HG03521 (cell line): ENCODE results near the gene P2RX4.
"Not testable (repeated sequence)": the region's sequence is repeated elsewhere in the genome, so short reads cannot be mapped to it uniquely, and the experiment has no call there.

ENCODE experiments used
- ATAC-seq: cut with Tn5 transposase; IDR thresholded peaks from one replicate; pipeline ENCODE4 v1.9.1; 2021; ENCODE audit warnings: mild to moderate bottlenecking, moderate library complexity; ENCODE audit not compliant: unreplicated experiment

P2RX4 gene

DNA sequence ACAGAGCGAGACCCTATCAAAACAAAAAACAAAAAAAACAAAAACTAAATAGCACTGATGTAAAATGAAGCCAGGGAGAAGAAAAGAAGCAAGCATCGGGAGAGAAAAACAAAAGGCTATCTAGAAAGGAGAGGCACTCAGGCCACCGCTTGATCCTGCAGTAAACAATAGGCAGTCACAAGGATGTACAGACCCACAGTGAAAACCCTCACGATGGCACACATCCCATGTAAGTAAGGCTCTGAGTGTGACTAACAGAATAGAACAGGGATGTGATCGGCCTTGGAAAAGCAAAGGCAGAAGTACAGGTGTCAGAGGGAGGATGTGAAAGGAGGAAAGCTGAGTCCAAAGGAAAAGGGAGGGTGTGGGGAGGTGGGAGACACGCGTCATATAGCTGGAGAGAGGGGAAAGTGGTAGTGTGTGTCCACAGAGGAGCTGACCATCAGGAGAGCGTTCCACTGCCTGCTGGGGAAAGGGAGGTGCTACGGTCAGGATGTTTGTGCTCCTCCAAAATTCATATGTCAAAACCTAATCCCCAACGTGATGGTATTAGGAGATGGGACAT lies 55.1 kb downstream of the P2RX4 start:
- ATAC-seq = no peak

DNA sequence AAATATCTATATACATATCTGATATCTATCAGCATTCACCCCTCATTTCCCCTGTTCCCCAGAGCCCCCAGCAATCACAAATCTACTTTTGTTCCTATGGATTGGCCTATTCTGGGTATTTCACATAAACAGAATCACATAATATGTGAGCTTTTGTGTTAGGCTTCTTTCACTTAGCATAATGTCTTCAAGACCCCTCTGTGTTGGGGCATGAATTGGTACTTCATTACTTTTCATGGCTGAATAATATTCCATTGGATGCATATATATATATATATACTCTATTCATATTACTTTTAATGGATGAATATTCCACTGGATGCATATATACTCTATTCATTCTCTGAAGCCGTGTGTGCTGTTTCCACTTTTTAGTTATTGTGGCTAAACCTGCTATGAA lies 57.9 kb downstream of the P2RX4 start:
- no peak for ATAC-seq

DNA sequence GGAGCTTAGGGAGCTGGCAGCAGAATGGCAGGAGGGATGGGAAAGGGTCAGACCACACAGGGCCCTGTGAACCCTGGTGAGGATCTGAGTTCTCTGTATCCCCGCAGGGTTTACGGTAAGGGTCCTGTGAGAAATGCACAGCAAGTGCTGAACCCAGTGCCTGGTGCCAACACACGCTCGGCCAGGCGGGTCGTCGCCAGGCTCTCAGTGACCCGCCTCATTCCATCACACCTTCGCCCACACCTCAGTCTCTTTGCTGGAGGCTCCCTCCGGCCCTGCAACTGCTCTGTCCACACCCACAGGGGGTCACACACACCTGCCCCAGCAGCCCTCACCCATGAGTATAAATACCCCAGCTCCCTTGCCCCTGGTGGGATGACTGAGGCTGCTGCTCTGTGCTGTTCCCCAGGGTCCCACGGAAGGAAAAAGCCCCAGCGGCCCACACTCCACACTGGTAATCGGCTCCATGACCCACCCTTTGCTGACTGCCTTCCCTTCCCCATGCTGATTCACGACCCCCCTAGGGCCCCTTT lies 63.5 kb downstream of the P2RX4 start:
- ATAC-seq = no peak

DNA sequence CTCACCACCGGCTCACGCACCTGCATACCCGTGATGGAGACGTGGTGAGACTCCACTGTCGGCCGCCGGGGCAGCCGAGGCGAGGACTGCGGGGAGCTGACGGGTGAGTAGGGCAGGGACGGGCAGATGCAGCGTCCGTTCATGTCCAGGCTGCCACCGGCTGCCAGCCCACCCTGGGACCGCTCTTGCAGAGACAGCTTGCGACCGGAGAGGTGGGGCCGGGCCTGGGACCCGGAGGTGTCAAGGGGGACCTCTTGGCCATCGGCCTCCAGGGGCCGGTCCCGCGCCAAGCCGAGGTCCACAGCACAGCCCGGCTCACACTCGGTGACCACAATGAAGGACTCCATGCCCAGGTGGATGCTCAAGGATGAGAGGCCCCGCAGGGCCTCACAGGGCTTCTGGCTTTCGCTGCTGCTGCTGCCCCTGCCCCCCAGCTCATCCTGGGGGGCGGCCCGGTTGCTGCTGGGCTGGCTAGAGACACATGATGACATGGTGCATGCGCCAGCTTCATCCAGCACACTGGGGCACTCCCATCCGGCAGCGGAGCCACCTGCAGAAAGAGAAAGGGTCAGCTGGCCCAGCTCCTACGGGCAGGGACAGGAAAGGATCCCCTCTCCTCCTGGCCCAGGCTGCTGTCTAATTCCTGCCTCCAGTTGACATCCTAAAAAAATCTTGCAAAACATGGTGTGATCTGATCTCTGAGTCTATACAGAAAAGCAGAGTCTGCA lies 64.3 kb downstream of the P2RX4 start:
- ATAC-seq = no peak

DNA sequence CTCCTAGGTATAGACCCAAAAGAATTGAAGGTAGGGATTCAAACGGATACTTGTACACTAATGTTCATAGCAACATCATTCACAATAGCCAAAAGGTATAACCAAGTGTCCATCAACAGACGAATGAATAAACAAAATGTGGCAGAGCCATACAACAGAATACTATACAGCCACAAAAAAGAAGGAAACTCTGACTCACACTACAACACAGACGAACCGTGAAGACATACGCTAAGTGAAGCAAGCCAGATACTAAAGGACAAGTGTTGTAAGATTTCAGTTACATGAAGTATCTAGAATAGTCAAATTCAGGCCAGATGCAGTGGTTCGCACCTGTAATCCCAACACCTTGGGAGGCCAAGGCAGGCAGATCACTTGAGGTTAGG lies 67.4 kb downstream of the P2RX4 start:
- ATAC-seq = no peak

DNA sequence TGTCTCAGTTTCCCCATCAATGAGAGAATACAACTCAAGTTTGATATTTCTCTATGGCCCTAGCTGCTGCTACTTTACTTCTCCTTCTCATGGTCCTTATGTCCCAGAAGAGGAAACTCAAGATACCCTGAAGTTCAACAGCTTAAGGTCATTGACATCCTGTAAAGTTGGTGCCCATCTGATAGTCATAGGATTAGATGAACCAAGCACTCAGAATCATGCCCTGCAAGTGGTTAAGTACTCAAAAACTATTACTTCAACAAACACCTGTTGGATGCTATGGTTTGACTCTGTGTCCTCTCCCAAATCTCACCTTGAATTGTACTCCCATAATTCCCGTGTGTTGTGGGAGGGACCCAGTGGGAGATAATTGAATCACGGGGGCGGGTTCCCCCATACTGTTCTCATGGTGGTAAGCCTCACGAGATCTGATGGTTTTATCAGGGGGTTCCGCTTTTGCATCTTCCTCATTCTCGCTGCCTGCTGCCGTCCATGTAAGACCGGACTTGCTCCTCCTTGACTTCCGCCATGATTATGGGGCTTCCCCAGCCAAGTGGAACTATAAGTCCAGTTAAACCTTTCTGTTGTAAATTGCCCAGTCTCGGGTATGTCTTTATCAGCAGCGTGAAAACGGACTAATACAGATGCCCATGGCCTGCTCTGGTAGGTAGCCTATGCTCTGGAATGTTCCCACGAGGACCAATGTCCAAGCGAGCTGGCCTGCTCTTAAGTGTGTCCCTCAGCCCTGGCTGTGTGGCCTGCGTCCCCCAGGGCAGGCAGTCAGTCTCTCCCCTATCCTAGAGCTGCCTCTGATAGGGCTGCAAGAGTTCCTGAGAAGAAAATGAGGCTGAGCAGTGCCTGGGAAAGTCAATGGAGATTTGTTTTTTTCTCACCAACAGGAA lies 68.5 kb downstream of the P2RX4 start:
- ATAC-seq = no peak

DNA sequence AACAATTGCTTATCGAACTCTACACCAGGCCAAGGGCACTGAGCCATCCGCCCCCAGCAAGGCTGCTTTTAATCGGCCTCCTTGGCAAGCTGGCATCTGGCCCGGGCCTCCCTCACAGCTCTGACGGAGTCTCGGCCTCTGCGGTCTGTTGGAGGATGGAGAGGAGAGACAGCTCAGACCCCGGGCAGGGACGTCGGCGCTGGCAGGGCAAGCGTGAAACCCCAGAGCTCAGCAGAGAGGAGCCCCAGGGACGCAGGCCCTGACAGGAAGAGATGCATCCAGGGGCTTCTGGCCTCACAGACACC lies 69.1 kb downstream of the P2RX4 start:
- no peak for ATAC-seq

DNA sequence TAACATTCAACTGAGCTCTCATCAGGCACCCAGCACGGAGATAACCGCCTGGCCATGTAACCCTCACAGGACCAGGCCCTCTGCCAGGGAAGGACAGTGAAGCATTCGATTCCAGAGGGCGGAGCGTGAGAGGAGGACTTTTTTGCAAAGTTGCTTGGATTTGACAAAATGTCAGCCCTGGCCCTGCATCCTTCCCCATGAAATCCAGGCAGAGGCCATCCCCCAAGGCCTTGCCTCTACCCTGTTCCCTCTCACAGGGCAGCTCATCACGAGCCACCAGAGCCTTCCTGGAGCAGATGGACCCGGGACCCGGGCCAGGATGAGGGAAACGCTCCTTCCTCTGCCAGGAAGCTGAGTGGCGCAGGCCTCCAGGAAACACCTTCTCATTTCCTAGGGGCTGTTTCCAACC lies 69.6 kb downstream of the P2RX4 start:
- no peak for ATAC-seq

DNA sequence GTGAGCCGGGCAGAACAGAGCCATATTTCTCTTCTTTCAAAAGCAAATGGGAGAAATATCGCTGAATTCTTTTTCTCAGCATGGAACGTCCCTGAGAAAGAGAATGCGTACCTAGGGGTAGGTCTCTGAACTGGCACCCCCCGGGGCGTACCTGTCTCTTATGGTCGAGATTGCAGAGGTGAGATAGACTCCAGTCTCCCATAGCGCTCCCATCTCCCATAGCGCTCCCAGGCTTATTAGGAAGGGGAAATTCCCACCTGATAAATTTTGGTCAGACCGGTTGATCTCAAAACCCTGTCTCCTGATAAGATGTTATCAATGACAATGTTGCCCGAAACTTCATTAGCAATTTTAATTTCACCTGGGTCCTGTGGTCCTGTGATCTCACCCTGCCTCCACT lies 70.6 kb downstream of the P2RX4 start:
- ATAC-seq = not testable (repeated sequence)

DNA sequence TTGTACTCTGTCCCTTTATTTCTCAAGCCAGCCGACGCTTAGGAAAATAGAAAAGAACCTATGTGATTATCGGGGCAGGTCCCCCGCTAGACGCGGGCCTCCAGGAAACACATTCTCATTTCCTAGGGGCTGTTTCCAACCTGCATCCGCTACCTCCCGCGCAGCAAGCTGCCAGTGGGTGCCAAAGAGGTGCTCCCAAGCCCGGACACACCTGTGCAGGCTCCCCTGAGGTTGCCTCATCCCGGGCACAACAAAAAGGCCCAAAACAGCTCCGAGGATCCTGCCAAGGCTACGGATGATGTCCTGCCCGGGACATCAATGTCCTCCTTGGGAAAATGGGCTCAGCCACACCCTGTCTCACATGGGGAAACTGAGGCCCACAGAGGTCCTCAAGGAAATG lies 71.2 kb downstream of the P2RX4 start:
- ATAC-seq = not testable (repeated sequence)

DNA sequence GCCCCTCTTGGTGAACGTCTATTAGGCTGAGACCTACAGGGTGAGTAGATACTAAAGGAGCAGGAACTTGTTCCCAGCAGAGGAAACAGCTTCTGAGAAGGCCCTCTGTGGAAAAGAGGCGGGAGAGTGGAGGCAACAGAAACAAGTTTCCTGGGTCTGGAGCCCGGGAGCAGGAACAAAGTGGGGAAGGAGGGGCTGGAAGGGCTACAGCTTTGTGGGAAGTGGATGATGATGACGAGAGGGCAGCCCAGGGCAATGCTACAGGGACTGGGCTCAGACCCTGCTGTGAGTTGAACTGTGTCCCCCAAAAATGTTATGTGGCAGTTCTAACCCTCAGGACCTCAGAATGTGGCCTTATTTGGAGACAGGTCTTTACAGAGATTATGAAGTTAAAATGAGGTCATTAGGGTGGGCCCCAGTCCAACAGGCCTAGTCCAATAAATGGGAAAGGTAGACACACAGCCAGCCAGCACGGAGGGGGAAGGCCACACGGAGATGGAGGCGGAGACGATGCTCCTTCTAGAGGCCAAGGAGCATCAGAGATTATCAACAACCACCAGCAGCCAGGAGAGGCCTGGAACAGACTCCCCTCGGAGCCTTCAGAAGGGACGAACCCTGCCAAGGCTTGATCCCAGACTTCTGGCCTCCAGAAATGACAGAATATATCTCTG lies 72.3 kb downstream of the P2RX4 start:
- no peak for ATAC-seq

DNA sequence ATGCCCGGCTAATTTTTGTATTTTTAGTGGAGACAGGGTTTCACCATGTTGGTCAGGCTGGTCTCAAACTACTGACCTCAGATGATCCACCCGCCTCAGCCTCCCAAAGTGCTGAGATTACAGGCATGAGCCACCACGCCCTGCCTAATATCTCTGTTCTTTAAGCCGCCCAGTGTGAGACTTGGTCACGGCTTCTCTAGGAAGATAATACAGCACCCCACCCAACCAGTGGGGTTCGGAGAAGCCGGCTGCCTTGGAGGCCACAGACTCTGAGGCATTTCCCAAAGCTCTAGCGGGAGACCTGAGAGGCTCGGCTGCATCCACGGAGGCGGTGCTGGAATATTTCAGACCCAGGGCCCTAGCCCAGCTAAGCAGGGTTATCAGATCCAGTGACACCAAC lies 73.0 kb downstream of the P2RX4 start:
- not testable (repeated sequence) for ATAC-seq

DNA sequence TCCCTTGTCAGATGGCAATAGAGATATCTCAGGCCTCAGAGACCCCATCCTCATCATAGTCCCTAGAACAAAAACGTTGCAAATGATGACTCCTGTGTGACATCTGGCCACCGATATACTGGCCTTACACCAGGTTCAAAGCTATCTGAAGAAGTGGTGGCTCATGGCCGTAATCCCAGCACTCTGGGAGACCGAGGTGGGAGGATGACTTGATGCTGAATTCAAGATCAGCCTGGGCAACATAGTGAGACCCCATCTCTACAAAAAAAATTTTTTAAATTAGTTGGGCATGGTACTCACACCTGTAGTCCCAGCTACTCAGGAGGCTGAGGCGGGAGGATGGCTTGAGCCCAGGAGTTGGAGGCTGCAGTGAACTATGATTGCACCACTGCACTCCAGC lies 73.5 kb downstream of the P2RX4 start:
- no peak for ATAC-seq
